Left renal pelvis (tissue), 4 donors: ENCODE measurements around the gene TIGD1. TPM values are rescaled to one million over a fixed set of nuclear protein-coding genes. Genes with fewer than 3 reads are reported as not detected.
"Not testable (repeated sequence)": the region's sequence is repeated elsewhere in the genome, so short reads cannot be mapped to it uniquely, and the experiment has no call there.

Experiments used
- DNase-seq, 4 donors: peaks; one replicate each; pipeline ENCODE4 v3.0.0-alpha.2; 2013; ENCODE audit warnings: low read depth in 4 of 4, low spot score in 3 of 4
- polyA plus RNA-seq, 4 donors: library from polyadenylated mRNA; unstranded; fragments of 120-200 nt; gene quantifications; one replicate each; pipeline ENCODE4 v1.2.1, GENCODE V29; 2013; ENCODE audit not compliant: insufficient read length in 4 of 4

Gene TIGD1
- polyA plus RNA-seq, 4 donors, result 9.5 to 15.6 (median 11.9) TPM

DNA sequence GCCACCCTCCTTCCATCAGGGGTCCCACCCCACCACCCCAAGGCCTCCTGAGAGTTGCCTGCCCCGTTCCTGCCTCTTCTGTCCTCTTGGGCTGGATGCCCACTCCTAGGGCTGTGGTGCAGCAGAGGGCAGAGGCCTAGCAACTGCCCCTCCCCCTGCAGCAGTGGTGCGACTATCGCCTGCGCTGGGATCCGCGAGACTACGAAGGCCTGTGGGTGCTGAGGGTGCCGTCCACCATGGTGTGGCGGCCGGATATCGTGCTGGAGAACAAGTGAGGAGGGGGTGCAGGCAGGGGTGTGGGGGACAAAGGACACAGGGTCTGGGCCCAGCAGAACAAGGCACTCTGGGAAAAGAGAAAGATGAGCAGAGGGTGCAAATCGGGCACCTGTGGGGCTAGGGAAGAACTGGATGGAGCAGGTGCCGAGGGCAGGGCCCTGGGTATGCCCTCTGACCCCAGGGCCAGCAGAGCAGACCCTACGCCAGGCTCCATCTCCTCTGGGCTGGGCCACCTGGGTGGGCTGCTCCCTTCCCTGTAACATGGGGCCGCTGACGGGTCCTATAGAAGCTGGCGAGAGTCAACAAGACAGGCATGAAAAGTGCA is 9.8 kb downstream of the TIGD1 start:
- DNase-seq, result no peak

DNA sequence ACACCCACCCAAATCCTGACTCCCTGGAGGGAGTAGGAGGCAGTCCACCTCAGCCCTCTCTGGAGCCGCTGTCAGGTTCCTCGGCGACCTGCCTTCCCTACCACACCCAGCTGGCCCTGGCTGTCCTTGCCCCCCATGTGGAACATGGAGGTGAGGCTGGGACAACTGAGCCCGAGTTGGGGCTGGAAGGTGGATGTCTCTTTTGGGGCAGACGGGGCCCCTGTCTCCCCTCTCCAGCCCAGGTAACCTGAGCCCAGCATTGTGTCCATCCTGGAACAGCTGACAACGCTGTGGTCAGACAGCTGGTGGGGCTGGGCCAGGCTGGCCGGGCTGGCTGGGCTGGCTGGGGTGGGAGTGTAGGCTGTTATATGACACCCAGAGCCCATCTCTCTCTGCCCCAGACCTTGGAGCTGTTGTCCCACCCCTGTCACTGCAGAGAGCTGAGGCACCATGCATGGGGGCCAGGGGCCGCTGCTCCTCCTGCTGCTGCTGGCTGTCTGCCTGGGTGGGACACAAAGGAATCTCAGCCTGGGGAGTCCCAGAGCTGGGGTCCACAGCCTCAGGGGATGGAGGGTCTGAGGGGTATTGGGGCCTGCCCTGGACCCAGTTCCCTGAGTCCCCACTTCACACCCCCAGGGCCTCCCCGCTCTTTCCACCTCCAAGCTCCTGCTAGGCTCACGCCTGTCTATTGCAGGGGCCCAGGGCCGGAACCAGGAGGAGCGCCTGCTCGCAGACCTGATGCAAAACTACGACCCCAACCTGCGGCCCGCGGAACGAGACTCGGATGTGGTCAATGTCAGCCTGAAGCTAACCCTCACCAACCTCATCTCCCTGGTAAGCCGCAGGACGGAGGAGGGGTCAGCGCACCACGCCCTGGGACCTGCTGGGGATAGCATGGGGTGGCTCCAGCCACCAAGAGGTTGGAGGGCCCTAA is 10.8 kb downstream of the TIGD1 start, which contains the start of gene CHRNG:
CHRNG (plus strand) TSS at position 395 of the 934 bp plus-strand sequence; CDS start at position 451, 56 bp downstream.
- no peak for DNase-seq

DNA sequence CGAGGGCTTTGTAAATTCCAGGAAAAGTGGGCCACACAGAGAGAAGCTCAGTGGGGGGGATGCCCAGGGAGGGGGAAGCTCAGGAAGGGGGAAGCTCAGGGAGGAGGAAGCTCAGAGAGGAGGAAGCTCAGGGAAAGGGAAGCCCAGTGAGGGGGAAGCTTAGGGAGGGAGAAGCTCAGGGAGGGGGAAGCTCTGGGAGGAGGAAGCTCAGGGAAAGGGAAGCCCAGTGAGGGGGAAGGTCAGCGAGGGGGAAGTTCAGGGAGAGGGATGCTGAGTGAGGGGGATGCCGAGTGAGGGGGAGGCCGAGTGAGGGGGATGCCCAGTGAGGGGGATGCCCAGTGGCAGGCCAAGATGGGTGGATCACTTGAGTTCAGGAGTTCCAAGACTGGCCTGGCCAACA is 11.7 kb downstream of the TIGD1 start:
- DNase-seq, result no peak

DNA sequence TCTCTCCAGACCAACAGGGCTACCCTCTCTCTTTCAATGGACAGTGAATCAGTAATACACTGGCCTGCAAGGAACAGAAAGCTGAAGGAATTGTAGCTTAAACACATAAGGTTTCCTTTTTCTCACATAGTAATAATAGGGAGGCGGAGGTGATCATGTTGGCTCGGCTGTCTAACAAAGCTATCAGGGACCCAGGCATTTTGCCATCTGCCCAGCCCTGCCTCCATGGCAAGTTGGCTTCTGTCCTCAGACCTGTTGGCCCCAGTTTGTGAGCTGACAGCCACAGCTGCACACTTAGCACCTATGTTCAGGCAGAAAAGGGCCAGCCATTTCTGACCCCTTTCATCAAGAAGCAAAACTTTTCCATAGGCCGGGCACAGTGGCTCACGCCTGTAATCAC is 12.9 kb downstream of the TIGD1 start:
- no peak for DNase-seq

- no peak for DNase-seq
Measured at GRCh38 chr2:232537079-232537478, 13.3 kb downstream of the TIGD1 start.

DNA sequence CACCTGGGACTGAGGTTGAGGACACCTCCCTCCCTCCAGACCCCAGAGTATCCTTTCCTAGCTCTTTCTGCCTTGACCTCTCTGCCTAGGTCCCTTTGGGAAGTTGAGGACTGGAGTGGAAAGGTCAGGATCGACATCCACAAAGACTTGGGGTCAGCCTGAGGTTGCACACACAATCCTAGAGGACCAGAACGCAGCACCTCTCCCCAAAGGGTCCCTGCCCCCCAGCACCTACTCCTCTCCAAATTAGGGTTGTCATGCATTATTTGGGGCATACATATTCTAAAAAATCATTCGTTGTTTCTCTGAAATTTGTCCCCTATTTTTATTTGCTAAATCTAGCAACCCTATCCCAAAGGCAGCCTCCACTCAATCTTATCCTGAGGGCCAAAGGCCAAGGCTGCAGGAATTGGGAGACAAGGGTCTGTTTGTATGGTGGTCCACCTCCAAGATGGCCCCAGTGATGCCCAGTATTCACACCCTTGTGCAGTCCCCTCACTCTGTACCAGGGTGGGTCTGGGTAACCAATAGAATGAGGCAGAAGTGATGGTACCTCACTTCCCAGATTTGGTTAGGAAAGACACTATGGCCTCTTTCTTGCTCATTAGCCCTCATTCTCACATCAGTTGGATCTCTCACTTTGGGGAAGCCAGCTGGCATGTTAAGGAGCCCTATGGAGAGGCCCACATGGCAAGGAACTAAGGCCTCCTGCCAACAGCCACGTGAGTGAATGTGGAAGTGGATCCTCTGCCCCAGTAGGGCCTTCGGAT is 14.4 kb downstream of the TIGD1 start:
- no peak for DNase-seq

- DNase-seq, result no peak
Measured at GRCh38 chr2:232534940-232535651, 15.3 kb downstream of the TIGD1 start.

DNA sequence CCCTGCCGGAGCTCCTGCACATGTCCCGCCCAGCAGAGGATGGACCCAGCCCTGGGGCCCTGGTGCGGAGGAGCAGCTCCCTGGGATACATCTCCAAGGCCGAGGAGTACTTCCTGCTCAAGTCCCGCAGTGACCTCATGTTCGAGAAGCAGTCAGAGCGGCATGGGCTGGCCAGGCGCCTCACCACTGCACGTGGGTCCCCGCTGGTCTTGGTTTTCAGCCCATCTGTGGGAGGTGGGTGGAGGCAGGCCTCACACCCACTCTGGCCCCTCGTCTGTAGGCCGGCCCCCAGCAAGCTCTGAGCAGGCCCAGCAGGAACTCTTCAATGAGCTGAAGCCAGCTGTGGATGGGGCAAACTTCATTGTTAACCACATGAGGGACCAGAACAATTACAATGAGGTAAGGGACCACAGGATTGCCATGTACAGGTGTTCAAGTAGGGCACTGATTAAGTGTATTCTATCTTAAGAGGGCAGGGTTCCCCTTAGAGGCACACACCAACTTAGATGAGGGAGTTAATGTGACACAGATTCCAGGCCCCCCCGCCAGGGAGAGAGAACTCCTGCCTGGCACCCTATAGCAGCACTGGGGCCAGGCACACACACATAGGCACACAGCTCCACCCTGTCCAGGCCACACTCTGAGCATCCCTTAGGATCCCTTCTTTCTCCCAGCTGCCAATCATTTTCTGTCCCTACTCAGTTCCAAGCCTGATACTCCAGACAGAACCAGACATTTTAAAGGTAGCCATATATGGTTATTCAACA is 16.2 kb downstream of the TIGD1 start:
- no peak for DNase-seq

- DNase-seq, result not testable (repeated sequence)
Measured at GRCh38 chr2:232532821-232533220, 17.5 kb downstream of the TIGD1 start.

DNA sequence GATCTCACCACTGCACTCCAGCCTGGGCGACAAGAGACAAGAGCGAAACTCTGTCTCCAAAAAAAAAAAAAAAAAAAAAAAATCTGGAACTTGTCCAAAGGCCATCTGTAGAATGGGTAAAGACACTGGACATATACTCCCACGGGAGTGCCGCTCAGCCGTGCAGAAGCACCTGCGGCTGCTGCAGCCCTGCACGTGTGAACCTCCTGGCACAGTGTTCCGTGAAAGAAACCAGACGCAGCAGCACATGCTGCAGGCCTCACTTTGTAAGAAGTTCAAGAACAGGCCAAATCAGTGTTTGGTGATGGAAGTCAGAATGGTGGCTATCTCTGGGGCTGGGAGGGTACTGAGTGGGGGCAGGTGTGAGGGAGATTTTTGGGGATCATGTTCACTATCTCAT is 17.9 kb downstream of the TIGD1 start:
- DNase-seq, result no peak

DNA sequence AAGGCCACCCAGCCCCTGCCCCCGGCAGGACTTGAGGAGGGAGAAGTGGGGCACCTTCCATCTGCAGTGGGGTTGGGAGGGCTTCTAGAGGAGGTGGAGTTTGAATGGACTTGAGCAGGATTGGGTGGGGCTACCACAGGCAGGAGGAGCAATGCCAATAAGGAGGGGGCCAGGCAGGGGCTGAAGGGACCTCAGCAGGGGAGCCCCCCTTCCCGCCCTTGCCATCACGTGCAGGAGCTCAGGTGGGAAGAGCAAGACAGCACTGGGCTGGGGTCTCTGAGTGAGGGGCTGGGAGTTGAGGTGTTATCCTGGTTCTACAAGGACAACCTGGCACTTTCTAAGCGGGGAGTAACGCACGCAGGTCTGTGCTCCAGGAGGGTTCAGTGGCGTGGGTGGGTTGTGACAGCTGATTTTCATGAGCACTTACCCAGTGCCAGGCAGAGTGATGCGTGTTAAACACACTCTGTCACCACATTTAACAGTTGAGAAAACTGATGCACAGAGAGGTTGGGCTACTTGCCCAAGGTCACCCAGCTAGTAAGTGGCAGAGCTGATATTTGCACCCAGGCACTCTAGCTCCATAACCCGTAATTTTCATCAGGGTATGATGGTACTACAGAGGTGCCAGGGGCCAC is 19.6 kb downstream of the TIGD1 start:
- no peak for DNase-seq

DNA sequence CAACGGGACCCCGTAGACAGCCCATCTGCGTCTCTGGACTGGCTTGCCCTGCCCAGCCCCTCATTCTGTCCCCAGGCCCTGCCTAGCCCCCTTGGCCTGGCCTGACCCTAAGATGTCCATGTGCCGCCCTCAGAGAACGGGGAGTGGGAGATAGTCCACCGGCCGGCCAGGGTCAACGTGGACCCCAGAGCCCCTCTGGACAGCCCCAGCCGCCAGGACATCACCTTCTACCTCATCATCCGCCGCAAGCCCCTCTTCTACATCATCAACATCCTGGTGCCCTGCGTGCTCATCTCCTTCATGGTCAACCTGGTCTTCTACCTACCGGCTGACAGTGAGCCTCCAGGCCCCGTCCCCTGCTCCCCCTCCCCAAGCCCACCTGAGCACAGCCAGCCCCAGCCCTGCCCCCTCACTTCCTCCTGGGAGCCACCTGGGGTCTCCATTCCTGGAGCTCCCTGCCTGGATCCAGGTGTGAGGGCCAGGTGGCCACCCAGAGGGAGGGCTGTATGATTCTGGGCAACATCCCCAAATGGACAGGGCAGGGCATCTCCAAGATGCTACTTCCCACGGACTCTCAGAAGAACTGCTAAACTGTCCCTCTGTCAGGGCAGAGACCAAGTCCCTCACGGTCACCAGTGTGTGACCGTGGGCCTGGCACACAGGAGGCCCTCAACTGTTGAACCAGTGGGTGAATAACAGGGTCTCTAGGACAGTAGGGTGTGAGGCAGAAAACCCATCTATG is 20.4 kb downstream of the TIGD1 start:
- DNase-seq, result no peak

DNA sequence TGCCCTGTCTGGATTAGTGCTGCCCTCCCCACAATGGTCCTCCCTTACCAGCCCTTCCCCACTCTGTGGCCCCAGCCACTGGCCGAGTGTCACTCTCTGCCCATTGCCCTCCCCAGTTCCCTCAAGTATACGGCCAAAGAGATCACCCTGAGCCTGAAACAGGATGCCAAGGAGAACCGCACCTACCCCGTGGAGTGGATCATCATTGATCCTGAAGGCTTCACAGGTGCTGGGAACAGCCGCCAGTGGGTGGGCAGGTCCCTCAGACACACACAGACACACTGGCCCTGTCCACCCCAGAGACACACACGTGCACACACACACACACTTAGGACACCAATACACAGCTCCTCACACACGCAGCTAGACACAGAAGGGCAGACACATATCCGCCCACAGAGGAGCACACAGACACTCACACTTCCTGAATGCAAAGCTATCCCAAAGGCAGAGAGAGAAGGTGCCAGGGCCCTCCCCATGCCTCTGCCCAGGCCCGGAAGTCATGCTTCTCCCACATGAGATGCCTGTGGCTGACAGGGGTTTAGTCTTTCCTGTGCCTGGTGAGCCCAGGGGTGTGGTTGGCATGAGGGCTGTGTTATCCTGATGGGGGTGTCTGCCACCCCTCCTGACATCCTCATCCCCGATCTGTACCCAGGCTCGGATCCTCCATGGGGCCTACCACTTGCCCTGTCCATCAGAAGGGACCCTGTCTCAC is 21.5 kb downstream of the TIGD1 start:
- DNase-seq, result no peak

GRCh38 chr2:232527905-232528470 is 22.4 kb downstream of the TIGD1 start:
- no peak for DNase-seq

DNA sequence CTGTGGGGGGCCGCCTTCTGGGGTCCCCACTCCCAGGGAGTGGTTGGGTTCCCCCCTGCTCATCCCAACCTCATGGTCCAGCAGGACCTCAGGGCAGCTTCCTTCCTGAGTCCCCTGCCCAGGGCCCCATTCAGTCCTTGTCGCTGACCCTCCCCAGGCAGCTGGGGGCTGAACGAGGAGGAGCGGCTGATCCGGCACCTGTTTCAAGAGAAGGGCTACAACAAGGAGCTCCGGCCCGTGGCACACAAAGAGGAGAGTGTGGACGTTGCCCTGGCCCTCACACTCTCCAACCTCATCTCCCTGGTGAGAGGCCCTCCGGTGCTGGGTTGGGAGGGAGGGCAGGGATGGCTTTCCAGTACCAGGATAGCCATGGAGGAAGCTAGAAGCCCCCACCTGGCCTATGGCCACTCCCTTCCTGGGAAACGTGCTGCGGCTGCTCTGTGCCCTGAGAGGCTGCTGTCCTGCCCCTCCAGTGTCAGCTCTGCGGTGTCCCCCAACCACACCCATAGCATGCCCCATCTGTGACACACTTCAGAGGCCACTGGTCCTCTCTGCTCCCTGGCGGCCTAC is 23.9 kb downstream of the TIGD1 start:
- no peak for DNase-seq

GRCh38 chr2:232525791-232526371 is 24.5 kb downstream of the TIGD1 start, which contains the start of gene CHRND:
CHRND (plus strand) TSS chr2:232526160; CDS start chr2:232526216, 56 bp downstream.
- DNase-seq, result no peak

GRCh38 chr2:232525199-232525598 is 25.2 kb downstream of the TIGD1 start:
- no peak for DNase-seq
